SH-SY5Y (cell line): ENCODE results near the gene CIBAR2.

Experiments
- GATA2 ChIP-seq: IDR thresholded peaks from 2 replicates; pipeline ENCODE4 v1.6.1; 2011; ENCODE audit warnings: mild to moderate bottlenecking, low read depth, low read length
- GATA3 ChIP-seq: IDR thresholded peaks from 2 replicates; pipeline ENCODE4 v1.6.1; 2011; ENCODE audit warnings: low read depth, mild to moderate bottlenecking, low read length, moderate library complexity

CIBAR2 gene

DNA sequence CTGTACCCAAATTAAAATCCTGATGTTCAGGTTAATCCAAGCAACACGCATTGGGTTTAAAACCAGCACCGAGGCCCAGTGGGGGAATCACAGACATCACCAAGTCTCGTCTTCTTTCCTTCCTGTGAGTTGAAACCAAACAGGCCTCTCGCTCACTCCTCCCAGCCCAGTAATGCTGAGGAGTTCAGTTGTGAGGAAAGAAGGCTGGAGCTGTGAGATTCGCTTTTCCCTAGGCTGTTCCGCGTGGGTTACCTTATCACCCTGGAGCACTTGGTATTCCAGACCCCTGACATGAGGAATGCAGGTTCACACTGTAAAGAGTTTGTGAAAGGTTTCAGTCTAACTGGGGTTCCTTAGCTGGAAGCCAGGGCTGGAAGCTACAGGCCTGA lies 20.8 kb downstream of the CIBAR2 start:
- TF ChIP-seq GATA3 (no peak), GATA2 (no peak)

DNA sequence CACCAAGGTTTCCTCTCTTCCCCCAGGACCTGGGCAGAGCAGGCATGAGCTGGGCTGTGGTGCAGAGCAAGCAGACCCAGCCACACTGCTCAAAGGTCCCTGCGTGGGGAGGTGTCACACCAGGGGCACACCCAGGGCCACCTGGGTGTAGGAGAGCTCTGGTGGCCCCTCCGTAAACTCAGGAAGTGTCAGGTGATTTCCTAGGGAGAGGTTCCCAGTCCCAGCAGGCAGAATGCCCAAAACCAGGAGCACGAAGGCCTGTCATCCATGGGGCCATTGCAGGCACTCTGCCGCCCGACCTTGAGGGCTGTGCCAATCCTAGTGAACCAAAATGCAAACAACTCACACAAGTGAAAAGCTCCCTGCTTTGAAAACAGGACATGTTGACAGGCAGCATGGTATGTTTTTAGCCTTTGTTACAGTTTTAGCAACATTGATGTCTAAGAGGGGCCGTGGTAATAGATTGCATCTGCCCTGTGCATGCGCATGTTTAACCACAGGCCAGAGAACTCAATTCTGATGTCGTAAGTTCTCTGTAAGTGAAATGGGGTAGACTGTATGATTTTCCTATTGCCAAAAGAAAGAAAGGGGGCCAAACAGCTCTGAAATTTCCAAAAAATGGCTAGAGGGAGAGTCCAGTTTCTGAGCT lies 21.3 kb downstream of the CIBAR2 start:
- no peak for TF ChIP-seq GATA2
- no peak for TF ChIP-seq GATA3

DNA sequence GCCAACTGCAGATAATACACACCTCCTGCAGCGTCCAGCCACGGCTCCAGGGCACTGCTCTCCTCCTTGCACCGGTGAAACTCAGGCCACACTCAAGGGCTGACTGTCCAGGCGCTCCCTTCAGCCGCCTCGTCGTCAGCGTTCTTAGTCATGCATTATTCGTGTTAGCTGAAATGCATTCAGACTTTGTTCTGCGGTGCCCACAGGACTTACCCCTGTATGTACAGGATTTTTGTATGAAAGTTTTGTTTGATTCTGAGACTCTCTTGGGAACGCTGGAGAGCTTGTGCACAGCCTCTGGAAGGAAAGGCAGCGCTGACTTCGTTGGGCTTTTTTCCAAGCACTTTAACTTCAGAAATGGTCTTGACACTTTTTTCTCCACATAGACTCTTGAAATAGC lies 22.1 kb downstream of the CIBAR2 start:
- TF ChIP-seq GATA3 (no peak), GATA2 (no peak)

DNA sequence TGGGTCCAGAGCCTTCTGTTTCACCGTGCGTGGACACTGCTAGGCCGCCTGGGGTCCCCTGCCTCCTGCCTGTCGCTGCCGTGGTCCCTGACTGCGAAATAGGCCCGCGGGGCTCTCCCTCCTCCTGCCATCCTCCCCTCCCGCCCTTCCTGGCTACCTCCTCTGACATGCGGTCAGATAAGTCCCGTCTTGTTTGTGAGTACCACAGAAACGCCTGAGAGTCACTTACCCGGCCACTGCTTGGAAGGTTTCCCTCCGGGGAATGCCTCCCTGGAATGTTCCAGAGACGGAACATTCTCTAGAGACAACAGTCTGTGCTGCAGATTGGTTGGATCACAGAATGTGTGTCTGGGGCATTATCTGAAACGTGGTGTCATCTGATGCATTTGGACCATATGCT lies 22.7 kb downstream of the CIBAR2 start:
- no peak for TF ChIP-seq GATA3
- no peak for TF ChIP-seq GATA2

DNA sequence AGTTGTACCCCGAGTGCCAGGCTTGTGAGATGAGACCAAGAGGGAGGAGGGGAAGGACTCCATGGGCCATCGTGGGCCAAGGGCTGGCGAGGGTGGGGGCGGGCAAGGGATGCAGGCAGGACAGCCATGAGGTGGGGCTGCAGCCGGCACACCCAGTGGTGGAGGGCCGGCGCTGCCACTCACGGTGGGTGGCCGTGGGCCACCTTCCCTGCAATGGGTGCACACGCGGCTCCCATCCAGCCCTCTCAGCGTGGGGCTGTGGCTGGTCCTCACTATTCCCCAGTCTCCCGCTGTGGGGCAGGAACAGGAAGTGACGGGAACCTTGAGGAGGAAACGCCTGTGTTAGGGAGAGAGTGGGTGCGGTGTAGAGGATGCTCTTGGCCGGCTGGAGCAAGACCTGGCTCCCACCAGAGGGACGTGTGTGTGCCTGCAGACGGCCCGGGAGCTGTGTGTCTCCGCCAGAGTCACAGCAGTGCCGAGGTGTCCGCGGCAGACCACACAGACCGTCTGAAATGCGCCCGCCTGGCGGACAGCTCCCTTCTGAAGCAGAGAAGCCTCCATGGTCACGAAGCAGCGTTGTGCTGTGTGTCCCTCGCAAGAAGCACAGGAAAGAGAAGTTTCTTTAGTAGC lies 23.6 kb downstream of the CIBAR2 start:
- no peak for TF ChIP-seq GATA2
- no peak for TF ChIP-seq GATA3

DNA sequence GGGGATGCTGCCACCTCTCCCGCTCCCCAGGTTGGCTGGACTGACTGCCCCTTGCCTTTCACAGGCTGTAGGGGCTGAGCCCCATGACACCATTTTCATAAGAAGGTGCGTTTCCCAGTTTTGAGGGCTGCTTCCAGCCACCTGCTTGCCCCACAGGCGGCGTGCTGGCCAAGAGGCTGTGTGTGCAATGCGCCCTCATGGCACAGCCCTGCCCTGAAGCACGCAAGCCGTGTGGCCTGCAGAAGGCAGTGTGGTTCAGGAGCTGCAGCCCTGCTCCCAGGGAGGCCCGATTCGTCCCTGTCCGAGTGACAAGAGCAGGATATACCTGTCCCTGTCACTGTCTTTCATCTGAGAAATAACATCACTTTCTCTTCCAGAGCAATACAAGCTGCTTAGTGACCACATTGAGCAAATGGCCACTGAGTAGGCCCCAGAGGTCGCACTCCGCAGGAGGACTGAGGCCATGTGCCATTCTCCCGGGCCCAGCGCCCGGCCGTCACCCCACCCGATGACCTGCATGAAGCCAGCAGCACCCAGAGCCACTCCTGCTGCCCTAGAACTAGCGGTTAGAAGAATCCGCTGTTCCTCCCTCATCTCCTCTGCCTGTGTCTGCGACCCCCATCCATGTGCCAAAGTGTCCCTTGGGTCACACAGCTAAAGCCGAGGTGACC lies 24.2 kb downstream of the CIBAR2 start:
- TF ChIP-seq GATA3 (no peak), GATA2 (no peak)

DNA sequence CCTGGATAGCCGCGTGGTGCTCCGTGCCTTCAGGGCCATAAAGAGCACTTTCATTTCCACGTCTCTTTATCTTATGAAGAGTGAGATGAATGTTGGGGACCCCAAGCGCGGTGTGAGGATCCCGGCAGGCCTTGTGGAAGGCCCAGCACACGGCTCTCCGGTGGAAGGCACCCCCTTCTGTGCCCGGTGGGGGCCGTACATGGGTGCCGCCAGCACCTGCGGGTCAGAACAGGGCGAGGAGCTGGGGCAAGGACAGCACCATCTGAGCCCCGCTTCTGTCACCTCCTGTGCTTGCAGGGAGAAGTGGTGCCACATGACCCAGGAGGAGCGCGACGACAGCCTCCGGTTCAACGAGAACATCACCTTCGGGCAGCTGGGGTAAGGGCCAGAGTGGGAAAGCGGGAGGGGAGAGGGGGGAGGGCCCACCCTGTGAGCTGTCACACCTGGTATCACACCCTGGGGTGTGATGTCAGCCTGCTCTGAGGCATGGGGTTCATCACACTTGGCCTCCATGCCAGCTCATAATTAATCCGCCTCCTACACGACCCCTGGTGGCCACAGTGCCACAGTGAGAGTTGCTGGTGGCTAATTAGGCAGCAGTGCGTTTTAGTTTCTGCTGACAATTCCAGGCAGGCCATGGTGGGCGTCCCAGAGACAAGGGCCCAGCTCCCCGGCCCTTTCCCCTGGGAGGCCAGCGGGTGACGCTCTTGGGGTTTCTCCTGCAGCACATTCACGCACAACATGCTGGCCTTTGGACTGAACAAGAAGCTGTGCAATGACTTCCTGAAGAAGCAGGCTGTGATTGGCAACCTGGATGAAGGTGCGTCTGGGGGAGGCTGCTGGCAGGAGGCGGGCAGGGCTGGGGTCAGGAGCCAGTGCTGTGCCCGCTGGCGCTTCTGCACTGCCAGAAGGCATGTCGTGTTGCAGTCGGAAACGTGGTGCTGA lies 25.7 kb downstream of the CIBAR2 start:
- TF ChIP-seq GATA2 = no peak

DNA sequence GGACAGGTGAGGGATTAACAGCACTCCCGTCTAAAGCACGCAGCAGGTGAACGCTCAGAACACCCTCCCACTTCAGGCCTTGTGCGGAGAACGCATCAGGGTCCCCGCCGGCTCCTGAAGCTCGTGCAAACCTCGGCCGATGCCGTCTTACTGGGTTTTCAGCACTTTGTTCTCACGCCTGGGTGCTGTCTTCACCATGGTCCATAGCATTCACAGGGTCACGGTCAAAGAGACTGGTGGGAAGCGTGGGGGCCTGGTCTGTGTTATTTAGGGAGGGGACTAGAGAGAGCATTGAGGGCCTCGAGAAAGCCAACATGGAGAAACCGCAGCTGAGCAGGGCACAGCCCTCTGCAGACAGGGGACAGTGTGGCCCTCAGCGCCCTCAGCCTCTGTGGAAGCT lies 26.6 kb downstream of the CIBAR2 start:
- TF ChIP-seq GATA3 (no peak), GATA2 (no peak)

DNA sequence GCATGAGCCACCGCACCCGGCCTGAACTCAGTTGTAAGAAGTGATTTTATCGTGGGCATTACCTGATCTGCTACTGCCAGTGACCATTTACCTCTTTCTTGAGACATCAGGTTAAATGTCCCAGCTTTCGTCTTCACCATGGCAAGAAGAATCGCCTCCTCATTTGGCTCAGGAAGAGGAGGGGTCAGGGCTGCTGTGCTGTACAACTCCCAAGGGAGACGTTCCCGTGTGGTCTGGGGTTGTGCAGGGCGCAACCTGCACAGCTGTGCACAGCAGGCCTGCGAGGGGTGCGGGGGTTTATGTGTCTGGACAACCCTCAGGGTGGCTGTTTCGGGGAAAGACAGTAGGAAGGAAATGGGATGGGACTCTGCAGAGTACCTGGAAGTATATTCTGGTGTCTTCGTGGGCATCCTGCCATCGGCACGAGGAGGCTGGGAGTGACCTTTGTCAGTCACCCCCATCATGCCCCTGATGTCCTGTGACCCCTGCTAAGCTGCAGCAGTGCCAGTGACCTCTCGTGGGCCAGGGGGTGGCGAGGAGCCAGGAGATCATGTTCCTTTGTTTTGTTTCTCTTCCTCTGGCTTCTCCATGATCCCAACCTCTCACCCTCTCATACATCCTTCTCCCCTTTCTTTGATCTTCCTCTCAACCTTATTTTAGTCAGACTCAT lies 27.3 kb downstream of the CIBAR2 start:
- TF ChIP-seq GATA3 = no peak

DNA sequence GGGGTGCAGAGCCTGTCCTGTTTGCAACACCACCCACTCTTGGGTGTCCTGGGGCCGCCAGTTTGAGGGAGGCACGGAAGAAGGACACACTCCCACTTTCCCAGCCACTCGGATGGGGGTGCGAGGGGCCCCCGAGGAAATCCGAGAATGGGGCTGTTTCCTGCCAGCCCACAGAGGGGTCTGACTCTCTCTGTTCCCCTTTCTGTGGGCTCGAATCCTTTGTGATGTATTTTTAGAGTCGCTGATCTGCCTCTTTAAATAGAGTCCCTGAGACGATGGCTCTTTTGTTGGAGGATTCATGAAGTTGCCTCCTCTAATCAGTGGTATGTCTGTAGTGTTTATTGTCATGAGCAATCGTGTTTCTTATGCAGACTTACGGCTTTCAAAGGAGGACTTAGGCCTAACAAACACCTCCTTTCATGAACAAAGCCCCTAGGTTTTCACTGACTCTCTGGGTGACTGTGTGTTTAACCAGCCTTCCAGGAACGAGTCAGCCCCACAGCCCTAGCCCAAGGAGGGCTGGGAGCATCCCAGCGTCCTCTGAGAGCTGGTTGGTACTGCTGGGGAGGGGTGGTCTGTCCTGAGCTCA lies 29.1 kb downstream of the CIBAR2 start:
- TF ChIP-seq GATA3 = no peak
- TF ChIP-seq GATA2 = no peak

DNA sequence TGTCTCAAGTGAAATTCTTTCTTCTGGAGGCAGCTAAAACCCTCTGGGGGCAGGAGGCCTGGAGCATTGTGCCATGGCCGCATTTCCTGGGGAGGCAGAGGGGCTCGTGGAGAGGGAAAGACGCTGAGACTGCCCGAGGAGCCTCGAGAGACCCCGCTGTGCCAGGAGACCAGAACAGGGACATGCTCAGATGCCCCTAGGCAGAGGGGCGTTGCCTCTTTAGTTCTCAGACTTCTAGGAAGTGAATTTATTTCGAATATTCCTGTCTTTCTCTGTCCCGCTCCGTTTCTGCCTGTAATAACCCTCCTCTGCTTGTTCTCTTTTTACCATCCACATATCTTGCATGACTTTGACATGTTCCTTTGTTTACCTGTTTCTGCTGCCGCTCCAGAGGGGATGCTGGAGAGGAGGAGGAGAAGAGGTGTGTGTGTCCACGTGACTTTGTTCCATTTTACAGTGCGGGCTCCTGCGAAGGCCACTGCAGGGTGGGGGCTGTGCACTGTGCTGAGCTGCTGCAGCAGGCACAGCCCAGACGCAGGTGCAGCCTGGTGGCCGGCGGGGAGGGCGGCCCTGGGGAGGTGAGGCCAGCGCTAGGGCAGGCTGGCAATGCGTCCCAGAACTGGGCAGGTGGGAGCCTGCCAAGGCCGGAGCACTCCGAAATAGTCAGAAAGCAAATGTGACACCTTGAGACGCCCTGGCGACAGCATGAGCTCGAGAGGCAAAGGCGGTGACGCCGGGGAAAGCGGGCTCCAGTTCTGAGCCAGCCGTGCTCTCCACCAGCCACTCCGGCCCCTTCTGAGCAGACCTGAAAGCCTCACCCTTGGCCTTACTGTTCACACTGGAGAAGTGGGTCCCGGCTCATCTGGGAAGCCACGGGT lies 29.9 kb downstream of the CIBAR2 start:
- TF ChIP-seq GATA3 (no peak), GATA2 (no peak)

DNA sequence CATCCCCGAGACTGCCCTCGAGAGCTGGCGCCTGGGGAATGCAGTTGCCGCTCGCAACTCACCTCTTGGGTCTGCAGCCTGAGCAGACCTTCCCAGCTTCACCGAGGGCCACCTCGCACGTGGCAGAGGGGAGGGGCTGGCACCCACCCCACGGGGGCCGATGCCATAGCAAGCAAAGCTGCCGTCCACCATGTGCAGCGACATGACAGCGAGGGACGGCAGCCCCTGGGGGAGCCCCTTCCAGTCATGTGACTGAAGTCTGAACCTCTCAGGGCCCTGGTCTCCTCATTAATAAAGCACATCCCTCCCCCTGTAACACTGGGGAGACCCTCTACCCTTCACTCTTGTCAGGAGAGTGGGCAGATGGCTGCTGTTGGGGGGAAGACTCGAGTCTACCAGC lies 30.5 kb downstream of the CIBAR2 start:
- no peak for TF ChIP-seq GATA3
- no peak for TF ChIP-seq GATA2

DNA sequence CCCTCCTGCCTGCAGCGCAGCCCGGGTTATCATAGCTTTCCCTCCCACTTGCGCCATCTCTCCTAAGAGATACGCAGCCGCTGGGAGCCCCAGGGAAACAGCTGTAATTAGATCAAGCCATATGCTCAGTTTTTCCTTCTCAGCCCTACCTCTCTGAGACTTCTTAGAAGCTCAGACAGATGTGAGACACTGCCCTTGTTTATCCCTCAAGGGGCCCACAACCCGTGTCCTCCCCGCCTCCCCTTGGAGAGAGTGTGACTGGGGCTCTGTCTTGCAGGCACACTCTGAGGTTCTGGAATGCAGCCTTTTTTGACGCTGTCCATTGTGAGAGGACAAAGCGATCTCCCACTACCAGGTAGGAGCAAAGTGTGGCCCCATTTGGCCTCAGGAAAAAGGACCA lies 31.2 kb downstream of the CIBAR2 start:
- TF ChIP-seq GATA2 (no peak), GATA3 (no peak)
